Measurements from ENCODE around the gene FCRL4. TPM values are rescaled to one million over a fixed set of nuclear protein-coding genes. Genes with fewer than 3 reads are reported as not detected.

The FCRL4 gene
- total RNA-seq, 2 donors from 2014 or later, result not detected

DNA sequence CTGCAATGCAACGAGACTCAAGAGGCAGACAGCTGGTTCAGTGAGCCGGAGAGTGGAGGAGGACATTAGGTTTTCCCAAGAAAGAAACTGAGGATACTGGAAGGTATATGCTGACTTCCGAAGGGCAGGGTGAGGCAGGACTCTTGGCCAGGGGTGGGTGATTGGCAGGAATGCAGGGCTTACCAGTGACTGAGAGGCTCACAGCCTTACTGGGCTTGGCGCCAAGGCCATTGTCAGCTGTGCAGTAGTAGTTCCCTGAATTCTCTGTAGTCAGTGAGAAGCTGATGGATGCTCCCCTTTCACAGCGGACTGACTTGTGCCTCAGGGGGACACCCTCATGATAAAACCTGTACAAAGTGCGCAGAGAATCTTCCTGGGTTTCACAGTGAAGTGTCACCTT is 55.2 kb downstream of the FCRL4 start:
- Histone ChIP-seq H3K27ac (no peak overlapping the region), H3K27me3 (no peaks in the 10 kb centered on the region), H3K36me3 (replicated peaks in 1 of 2; ENCODE audit: insufficient read depth in 1 of 2, low read depth in 2 of 2) (no peaks in the 10 kb centered on the region), H3K4me3 (no peak overlapping the region), H3K4me1 (no peaks in the 10 kb centered on the region), H3K9me3 (no peaks in the 10 kb centered on the region)
- intact Hi-C loops (cut with DNase I), result no loop called here
- DNase-seq (peak in 2 of 4 donors; percentile 32 to 52), ATAC-seq (no peak)
- WGBS, 2 donors, result 60% methylated on average over 6 of the region's 6 CpGs
- no peak for TF ChIP-seq CTCF (IDR thresholded peaks at IDR 0.05)
- TF ChIP-seq POLR2A (IDR thresholded peaks at IDR 0.05), result no peak

- WGBS, 2 donors, result 60 to 75% methylated on average over 3 of the region's 3 CpGs
- DNase-seq, result no peak
- H3K27ac ChIP-seq, result no peak overlapping the region
- TF ChIP-seq CTCF (IDR thresholded peaks at IDR 0.05), result no peak
- no peak for TF ChIP-seq POLR2A (IDR thresholded peaks at IDR 0.05)
- no peaks in the 10 kb centered on the region for H3K9me3 ChIP-seq
- intact Hi-C loops (cut with DNase I), result no loop called here
- ATAC-seq, result no peak
- H3K36me3 ChIP-seq (replicated peaks in 1 of 2; ENCODE audit: insufficient read depth in 1 of 2, low read depth in 2 of 2), result no peaks in the 10 kb centered on the region
- H3K27me3 ChIP-seq, result no peaks in the 10 kb centered on the region
- H3K4me3 ChIP-seq, result no peak overlapping the region
- no peaks in the 10 kb centered on the region for H3K4me1 ChIP-seq
These were observed 57.0 kb downstream of the FCRL4 start for GRCh38 chr1:157540852-157541251.

GRCh38 chr1:157540160-157540748 is 57.6 kb downstream of the FCRL4 start:
- TF ChIP-seq POLR2A (IDR thresholded peaks at IDR 0.05) (no peak), CTCF (IDR thresholded peaks at IDR 0.05) (no peak)
- Histone ChIP-seq H3K4me3 (no peak overlapping the region), H3K27me3 (no peaks in the 10 kb centered on the region), H3K9me3 (no peaks in the 10 kb centered on the region), H3K36me3 (replicated peaks in 1 of 2; ENCODE audit: insufficient read depth in 1 of 2, low read depth in 2 of 2) (no peaks in the 10 kb centered on the region), H3K4me1 (no peaks in the 10 kb centered on the region), H3K27ac (no peak overlapping the region)
- DNase-seq, result no peak
- intact Hi-C loops (cut with DNase I), result no loop called here
- no peak for ATAC-seq
- WGBS, 2 donors, result 17 to 24% methylated on average over 2 of the region's 2 CpGs

DNA sequence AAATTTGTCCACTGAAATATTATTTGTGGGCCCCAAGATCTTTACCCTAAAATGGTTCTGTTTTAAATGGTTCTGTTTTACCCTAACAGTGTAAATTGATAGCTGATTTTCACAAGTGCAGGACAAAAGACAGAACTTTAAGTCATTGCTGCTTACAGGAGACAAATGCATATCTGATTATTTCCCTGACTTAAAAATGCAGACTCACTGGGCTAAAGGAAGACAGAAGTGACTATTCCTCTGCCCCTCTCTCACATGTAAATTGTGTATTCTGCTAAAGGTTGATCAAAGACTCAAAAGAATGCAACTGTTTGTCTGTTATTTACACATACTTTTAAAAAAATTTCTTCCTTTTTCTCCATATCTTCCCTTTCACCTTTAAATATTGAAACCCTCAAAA is 58.3 kb downstream of the FCRL4 start:
- no peak overlapping the region for H3K4me3 ChIP-seq
- no peaks in the 10 kb centered on the region for H3K9me3 ChIP-seq
- no peak for DNase-seq
- intact Hi-C loops (cut with DNase I), result no loop called here
- H3K36me3 ChIP-seq (replicated peaks in 1 of 2; ENCODE audit: insufficient read depth in 1 of 2, low read depth in 2 of 2), result no peaks in the 10 kb centered on the region
- TF ChIP-seq CTCF (IDR thresholded peaks at IDR 0.05) (no peak), POLR2A (IDR thresholded peaks at IDR 0.05) (no peak)
- H3K27me3 ChIP-seq, result no peaks in the 10 kb centered on the region
- no peak for ATAC-seq
- H3K27ac ChIP-seq, result no peak overlapping the region
- no peaks in the 10 kb centered on the region for H3K4me1 ChIP-seq

DNA sequence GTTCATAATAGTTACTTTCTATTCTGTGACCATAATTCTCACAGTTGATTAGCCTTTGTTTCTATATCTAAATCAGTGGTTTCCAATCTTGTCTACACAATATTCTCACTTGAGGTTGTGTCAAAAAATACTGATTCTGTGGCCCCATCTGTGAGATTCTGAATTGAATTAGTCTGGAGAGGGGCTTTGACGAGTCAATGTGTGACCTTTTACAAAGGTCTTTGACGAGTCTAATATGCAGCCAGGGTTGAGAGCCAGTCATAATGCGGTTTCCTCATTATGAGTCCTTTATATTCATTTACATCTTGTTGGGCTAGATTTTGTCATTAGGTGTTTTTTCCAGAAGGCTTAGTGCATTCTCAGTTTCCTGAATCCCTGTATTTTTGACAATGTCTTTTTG is 65.3 kb downstream of the FCRL4 start:
- Histone ChIP-seq H3K27ac (no peak overlapping the region), H3K4me1 (no peaks in the 10 kb centered on the region), H3K27me3 (no peaks in the 10 kb centered on the region), H3K9me3 (no peaks in the 10 kb centered on the region), H3K4me3 (no peak overlapping the region), H3K36me3 (replicated peaks in 1 of 2; ENCODE audit: insufficient read depth in 1 of 2, low read depth in 2 of 2) (no peaks in the 10 kb centered on the region)
- WGBS, 2 donors, result 57 to 68% methylated on average over 3 of the region's 3 CpGs
- ATAC-seq, result no peak
- no peak for TF ChIP-seq POLR2A (IDR thresholded peaks at IDR 0.05)
- no peak for TF ChIP-seq CTCF (IDR thresholded peaks at IDR 0.05)
- intact Hi-C loops (cut with DNase I), result no loop called here
- DNase-seq, result no peak
